ENCODE measurements around the gene OTOS. TPM values are rescaled to one million over a fixed set of nuclear protein-coding genes. Genes with fewer than 3 reads are reported as not detected.

Gene OTOS
- total RNA-seq, 1 donor from 2014 or later = not detected

DNA sequence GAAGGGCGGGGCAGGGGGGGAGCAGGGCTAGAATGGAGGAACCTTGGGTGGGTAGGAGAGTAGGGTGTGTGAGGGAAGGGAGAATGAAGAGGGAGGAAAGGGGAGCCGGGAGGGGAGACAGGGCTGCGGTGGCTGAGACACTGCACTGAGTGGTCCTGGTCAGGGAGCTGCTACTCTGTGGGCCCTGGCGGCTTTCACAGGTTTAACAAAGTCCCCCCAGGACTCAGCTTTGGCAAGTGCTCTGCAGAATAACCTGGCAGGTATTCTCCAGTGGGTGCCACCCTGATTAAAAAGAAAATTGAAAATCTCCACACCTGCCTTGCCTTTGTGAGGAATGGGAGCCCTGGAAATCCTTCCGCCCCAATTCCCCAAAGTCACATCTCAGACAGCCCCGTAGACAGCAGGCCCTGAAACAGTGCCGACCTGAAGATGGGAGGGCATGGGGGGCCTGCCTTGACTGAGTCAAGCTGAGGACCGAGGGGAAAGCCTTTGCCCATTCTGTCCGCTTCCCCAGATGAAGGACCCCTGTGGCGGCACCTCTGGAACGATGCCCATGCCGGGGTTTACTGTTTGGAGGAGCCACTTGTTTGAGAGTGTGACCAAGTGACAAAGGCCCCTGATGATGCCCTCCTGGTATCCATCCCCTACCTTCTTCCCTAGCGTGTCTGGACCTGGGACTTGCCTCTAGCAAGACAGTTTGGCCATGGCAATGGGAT is 43.6 kb upstream of the OTOS start:
- Mint-ChIP-seq H3K4me1 (ENCODE audit: low read depth) (no peaks in the 10 kb centered on the region), H3K36me3 (ENCODE audit: insufficient read depth) (no peaks in the 10 kb centered on the region), H3K9me3 (ENCODE audit: low read depth) (peaks cover 13% of the 10 kb centered on the region), H3K4me3 (ENCODE audit: low read depth) (no peak overlapping the region), H3K27ac (no peak overlapping the region), H3K27me3 (peaks cover 32% of the 10 kb centered on the region)
- TF ChIP-seq, protein P1, sequence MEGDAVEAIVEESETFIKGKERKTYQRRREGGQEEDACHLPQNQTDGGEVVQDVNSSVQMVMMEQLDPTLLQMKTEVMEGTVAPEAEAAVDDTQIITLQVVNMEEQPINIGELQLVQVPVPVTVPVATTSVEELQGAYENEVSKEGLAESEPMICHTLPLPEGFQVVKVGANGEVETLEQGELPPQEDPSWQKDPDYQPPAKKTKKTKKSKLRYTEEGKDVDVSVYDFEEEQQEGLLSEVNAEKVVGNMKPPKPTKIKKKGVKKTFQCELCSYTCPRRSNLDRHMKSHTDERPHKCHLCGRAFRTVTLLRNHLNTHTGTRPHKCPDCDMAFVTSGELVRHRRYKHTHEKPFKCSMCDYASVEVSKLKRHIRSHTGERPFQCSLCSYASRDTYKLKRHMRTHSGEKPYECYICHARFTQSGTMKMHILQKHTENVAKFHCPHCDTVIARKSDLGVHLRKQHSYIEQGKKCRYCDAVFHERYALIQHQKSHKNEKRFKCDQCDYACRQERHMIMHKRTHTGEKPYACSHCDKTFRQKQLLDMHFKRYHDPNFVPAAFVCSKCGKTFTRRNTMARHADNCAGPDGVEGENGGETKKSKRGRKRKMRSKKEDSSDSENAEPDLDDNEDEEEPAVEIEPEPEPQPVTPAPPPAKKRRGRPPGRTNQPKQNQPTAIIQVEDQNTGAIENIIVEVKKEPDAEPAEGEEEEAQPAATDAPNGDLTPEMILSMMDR (IDR thresholded peaks at IDR 0.05; ENCODE audit: unreplicated experiment) = no peak
- DNase-seq (ENCODE audit: low spot score, unreplicated experiment) = no peak

DNA sequence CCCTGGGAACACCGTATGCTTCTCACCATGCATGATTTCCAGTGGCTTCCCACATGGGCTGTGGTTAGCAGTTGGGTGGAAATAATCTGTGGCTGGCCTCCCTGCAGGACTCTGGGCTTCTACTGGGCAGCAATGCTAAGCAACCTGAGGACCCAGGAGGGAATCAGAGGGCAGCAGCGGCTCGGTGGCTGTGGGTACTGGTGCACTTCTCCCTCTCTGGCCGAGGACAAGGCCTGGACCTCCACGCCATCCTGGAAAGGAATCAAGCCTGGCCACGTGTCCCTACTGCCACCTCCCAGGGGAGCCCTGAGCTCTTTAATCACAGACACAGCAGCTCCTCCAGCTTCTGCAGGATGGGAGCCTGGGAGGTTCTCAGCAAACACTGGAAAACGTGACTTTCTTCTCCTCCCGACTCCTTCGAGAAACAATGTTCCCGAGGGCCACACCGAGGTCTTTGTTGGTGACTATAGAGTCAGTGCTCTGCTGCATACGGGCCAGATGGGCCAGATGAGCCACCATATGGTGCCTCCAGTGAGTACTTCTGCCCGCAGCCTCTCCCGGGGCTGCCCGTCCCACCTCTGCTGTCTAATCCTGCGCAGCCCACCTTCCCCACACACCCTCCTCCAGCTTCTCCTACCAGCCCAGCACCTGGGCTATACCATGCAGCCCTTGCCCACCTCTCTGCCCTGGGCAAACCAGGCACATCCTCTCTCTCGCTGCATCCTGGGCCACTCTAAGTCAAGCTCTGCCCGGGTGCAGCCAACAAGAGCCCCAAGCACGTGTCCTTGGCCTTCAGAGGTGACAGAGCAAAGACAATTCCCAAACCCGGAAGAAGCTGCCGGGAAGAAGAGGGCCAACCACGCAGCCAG is 42.8 kb upstream of the OTOS start:
- H3K4me3 Mint-ChIP-seq (ENCODE audit: low read depth) = no peak overlapping the region
- peaks cover 7% of the 10 kb centered on the region for H3K9me3 Mint-ChIP-seq (ENCODE audit: low read depth)
- TF ChIP-seq, protein P1 (IDR thresholded peaks at IDR 0.05; ENCODE audit: unreplicated experiment) = no peak
- H3K27me3 Mint-ChIP-seq = peaks cover 29% of the 10 kb centered on the region
- H3K4me1 Mint-ChIP-seq (ENCODE audit: low read depth) = no peaks in the 10 kb centered on the region
- no peak overlapping the region for H3K27ac Mint-ChIP-seq
- no peaks in the 10 kb centered on the region for H3K36me3 Mint-ChIP-seq (ENCODE audit: insufficient read depth)
- no peak for DNase-seq (ENCODE audit: low spot score, unreplicated experiment)

DNA sequence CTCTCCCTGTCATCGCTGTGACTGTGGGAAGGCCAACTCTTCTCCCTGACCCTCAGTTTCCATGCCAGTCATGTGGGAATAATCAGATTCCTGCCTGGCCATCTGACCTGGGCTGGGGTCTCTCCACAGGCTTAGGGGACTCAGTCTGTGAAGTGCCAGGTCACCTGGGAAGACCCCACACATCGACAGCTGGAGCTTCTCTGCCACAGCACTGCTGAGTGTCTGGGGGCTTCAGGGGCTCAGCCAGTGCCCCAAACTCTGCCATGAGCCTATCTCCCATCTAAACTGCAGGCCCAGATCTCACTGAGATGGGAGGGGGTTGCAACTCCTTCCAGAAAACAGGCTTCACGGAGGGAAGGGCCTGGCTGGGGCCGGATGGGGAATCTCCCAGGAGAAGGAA is 42.0 kb upstream of the OTOS start:
- DNase-seq (ENCODE audit: low spot score, unreplicated experiment) = no peak
- peaks cover 27% of the 10 kb centered on the region for H3K27me3 Mint-ChIP-seq

DNA sequence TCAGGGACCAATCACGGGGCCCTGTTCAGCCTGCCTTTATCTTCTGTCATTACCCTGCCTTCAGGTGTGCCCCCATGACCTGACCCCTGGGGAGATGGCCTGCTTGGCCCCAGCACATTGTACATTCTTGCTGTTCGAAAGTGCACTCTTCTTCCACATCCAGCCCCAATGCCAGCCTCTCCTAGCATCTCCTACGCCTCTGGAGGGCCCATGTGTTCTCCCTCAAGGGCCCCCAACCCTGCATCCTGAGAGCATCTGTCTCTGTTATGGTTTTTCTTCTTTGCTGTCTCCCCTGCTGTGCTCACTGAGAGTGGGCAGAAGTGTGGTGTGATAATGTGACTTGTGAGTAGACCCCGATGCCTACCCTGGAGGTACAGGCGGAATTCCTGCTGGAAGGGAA is 41.5 kb upstream of the OTOS start:
- TF ChIP-seq, protein P1 (IDR thresholded peaks at IDR 0.05; ENCODE audit: unreplicated experiment) = no peak
- H3K36me3 Mint-ChIP-seq (ENCODE audit: insufficient read depth) = no peaks in the 10 kb centered on the region
- no peak for DNase-seq (ENCODE audit: low spot score, unreplicated experiment)
- H3K9me3 Mint-ChIP-seq (ENCODE audit: low read depth) = no peaks in the 10 kb centered on the region
- H3K27me3 Mint-ChIP-seq = peaks cover 29% of the 10 kb centered on the region
- peaks cover 2% of the 10 kb centered on the region for H3K4me1 Mint-ChIP-seq (ENCODE audit: low read depth)
- H3K4me3 Mint-ChIP-seq (ENCODE audit: low read depth) = no peak overlapping the region
- no peak overlapping the region for H3K27ac Mint-ChIP-seq

More for the DNA sequence above, 42.0 kb upstream of the OTOS start:
- H3K4me3 Mint-ChIP-seq (ENCODE audit: low read depth) = no peak overlapping the region
- H3K27ac Mint-ChIP-seq = no peak overlapping the region
- no peaks in the 10 kb centered on the region for H3K4me1 Mint-ChIP-seq (ENCODE audit: low read depth)
- TF ChIP-seq, protein P1 (IDR thresholded peaks at IDR 0.05; ENCODE audit: unreplicated experiment) = no peak
- H3K9me3 Mint-ChIP-seq (ENCODE audit: low read depth) = no peaks in the 10 kb centered on the region
- no peaks in the 10 kb centered on the region for H3K36me3 Mint-ChIP-seq (ENCODE audit: insufficient read depth)

DNA sequence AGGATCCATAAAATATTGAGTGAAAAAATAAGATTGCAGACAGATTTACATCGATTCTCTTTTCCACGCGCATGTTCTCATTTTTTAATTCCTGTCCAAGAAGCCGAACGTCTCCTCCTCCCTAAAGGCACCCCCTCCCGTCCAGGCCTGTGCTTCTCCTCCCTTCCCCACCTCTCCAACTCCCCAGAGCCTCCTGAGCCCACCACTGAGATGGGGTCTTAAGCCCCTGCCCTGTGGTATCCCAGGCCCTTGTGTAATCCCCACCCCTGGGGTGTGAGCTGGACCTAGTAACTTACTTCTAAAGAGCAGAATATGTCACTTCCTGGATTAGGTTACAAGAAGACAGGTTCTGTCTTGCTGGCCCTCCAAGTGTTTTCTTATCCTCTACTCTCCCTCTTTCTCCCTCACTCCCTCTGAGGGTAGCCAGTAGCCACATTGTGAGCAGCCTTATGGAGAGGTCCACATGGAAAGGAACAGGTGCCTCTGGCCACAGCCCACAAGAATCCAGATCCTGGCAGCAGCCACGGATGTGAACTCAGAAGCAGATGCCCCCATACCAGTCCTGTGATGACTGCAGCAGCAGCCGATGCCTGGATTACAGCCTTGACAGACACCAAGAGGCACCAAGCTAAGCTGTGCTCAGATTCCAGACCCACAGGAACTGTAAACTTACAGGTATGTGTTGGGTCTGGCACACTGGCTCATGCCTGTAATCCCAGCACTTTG is 39.6 kb upstream of the OTOS start:
- Mint-ChIP-seq H3K27ac (no peak overlapping the region), H3K4me1 (ENCODE audit: low read depth) (peaks cover 4% of the 10 kb centered on the region), H3K9me3 (ENCODE audit: low read depth) (no peaks in the 10 kb centered on the region), H3K36me3 (ENCODE audit: insufficient read depth) (no peaks in the 10 kb centered on the region), H3K4me3 (ENCODE audit: low read depth) (no peak overlapping the region), H3K27me3 (peaks cover 32% of the 10 kb centered on the region)
- DNase-seq (ENCODE audit: low spot score, unreplicated experiment) = no peak
- TF ChIP-seq, protein P1 (IDR thresholded peaks at IDR 0.05; ENCODE audit: unreplicated experiment) = no peak

All from progenitor cell of endocrine pancreas (in vitro differentiated cells).